Stimulated activated CD4-positive, alpha-beta T cell treated with anti-CD3 and anti-CD28 coated beads, TNF-alpha, amount 100 ng/mL, for 1 hour (primary cell): ENCODE data around the gene ZNF200.

ENCODE experiments used
- DNase-seq, 3 donors: peaks; one replicate each; pipeline ENCODE4 v3.0.0-alpha.2; 2020; ENCODE audit warnings: low read depth in 3 of 3, low spot score in 1 of 3

Gene ZNF200

DNA sequence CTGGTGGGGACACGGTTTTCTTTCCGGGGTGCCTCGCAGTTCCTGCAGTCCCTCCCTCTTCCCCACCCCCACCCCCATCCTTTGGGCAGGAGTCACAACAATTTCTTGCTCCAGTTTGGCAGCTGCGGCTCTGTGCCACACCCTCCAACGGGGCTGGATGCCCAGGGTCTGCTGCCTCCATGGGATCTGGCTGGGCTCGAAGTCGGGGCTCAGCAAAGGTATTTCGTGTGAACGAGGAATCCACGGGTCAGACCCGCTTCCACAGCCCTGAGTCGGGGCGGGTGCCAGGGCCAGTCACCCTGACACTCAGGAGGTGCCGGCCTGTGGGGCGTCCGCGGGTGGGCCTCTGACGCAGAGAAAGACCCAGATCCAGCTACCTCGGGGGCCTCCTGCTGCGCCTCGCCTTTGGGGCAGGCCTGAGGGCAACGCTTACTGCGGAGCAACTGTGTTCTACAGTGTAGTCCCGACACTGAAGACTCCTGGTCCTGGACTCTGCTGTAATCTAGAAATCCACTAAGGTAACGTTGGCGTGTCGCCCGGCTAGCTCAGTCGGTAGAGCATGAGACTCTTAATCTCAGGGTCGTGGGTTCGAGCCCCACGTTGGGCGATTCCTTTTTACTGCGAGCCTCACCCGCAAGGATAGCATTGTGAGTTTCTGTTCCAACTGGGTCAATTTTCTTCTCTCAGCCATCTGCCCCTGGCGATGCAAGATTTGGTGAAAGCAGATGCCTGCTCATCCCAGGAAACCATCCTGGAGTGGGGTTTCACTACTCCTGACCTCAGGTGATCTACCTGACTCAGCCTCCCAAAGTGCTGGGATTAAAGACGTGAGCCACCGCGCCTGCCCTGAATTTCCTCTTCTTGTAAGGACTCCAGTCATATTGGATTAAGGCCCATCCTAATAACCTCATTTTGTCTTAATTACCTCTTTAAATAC lies 59.5 kb downstream of the ZNF200 start:
- DNase-seq, result no peak

DNA sequence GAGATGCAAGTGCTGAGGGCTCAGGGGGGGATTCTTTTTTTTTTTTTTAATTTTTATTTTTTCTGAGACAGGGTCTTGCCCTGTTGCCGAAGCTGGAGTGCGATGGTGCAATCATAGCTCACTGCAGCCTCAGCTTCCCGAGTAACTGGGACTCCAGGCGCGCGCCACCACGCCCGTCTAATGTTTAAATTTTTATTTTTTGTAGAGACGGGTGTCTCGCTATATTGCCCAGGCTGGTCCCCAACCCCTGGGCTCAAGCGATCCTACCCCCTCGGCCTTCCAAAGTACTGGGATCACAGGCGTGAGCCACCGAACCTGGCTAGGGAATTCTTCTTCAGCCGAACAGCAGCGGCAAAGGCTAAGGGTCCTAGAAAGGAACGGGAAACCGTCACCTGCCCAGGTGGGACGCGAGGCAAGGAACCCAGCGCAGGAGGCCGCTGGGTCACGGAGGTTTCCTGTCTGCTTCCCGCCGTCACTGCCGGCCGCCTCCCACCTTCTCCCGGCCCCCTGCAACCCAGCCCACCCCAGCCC lies 60.3 kb downstream of the ZNF200 start:
- DNase-seq, result no peak

- no peak for DNase-seq
Observed at GRCh38 chr16:3173892-3174617, 60.9 kb downstream of the ZNF200 start.
